ENCODE results near the gene PHACTR3.

PHACTR3 gene

GRCh38 chr20:59574308-59574707 lies 30.0 kb upstream of the PHACTR3 start:
- DNase-seq (ENCODE audit: low spot score): no peak

- DNase-seq (ENCODE audit: low spot score): no peak
Measured at GRCh38 chr20:59575216-59575615, 29.1 kb upstream of the PHACTR3 start.

- DNase-seq (ENCODE audit: low spot score): no peak
Measured at GRCh38 chr20:59575653-59576052, 28.7 kb upstream of the PHACTR3 start.

- no peak for DNase-seq (ENCODE audit: low spot score)
Measured at GRCh38 chr20:59576216-59576953, 28.0 kb upstream of the PHACTR3 start.

GRCh38 chr20:59577037-59577808 lies 27.1 kb upstream of the PHACTR3 start:
- DNase-seq (ENCODE audit: low spot score): no peak

GRCh38 chr20:59577809-59578435 lies 26.4 kb upstream of the PHACTR3 start:
- DNase-seq (ENCODE audit: low spot score): no peak

GRCh38 chr20:59578436-59579403 lies 25.6 kb upstream of the PHACTR3 start:
- DNase-seq (ENCODE audit: low spot score): no peak

- no peak for DNase-seq (ENCODE audit: low spot score)
Measured at GRCh38 chr20:59579404-59580145, 24.8 kb upstream of the PHACTR3 start.

- no peak for DNase-seq (ENCODE audit: low spot score)
Measured at GRCh38 chr20:59580146-59580946, 24.0 kb upstream of the PHACTR3 start.

- no peak for DNase-seq (ENCODE audit: low spot score)
Measured at GRCh38 chr20:59580991-59581401, 23.3 kb upstream of the PHACTR3 start.

- no peak for DNase-seq (ENCODE audit: low spot score)
Measured at GRCh38 chr20:59581993-59582679, 22.2 kb upstream of the PHACTR3 start.

GRCh38 chr20:59583428-59584277 lies 20.7 kb upstream of the PHACTR3 start:
- no peak for DNase-seq (ENCODE audit: low spot score)

- no peak for DNase-seq (ENCODE audit: low spot score)
Measured at GRCh38 chr20:59584278-59584925, 19.9 kb upstream of the PHACTR3 start.

- no peak for DNase-seq (ENCODE audit: low spot score)
Measured at GRCh38 chr20:59585714-59586409, 18.5 kb upstream of the PHACTR3 start.

- no peak for DNase-seq (ENCODE audit: low spot score)
Measured at GRCh38 chr20:59586613-59587012, 17.7 kb upstream of the PHACTR3 start.

GRCh38 chr20:59587570-59587969 lies 16.8 kb upstream of the PHACTR3 start:
- DNase-seq (ENCODE audit: low spot score): no peak

- no peak for DNase-seq (ENCODE audit: low spot score)
Measured at GRCh38 chr20:59588236-59588855, 16.0 kb upstream of the PHACTR3 start.
